K562 (cell line): ENCODE measurements around the gene ZSWIM4. TPM values are rescaled to one million over a fixed set of nuclear protein-coding genes. Genes with fewer than 3 reads are reported as not detected.

Experiments
- ARNT ChIP-seq, 2 experiments: fragments of 450-650 bp; IDR thresholded peaks; 2 replicates each; pipeline ENCODE4 v1.6.1; 2016; ENCODE audit warnings: mild to moderate bottlenecking in 1 of 2
- CBX1 ChIP-seq: sonication (generic); IDR thresholded peaks from 2 replicates; pipeline ENCODE4 v1.6.1; 2016; ENCODE audit warnings: antibody characterized with exemption, low read depth, mild to moderate bottlenecking
- DMBX1 ChIP-seq: fragments of 250-450 bp; sonication (Bioruptor Pico); IDR thresholded peaks from 2 replicates; pipeline ENCODE4 v1.8.0; 2022; ENCODE audit warnings: inconsistent platforms, mild to moderate bottlenecking, moderate library complexity, borderline replicate concordance
- ILF3 ChIP-seq: fragments of 450-650 bp; IDR thresholded peaks from 2 replicates; pipeline ENCODE4 v1.6.1; 2018; ENCODE audit warnings: antibody characterized with exemption, mild to moderate bottlenecking, moderate library complexity, borderline replicate concordance
- NEUROD1 ChIP-seq: fragments of 150-350 bp; IDR thresholded peaks from 2 replicates; pipeline ENCODE4 v1.6.1; 2014; ENCODE audit warnings: borderline replicate concordance, low read length, low read depth; ENCODE audit not compliant: partially characterized antibody
- NR2C1 ChIP-seq, 2 experiments: fragments of 450-650 bp; IDR thresholded peaks; 2 replicates each; pipeline ENCODE4 v1.6.1; 2017; ENCODE audit warnings: mild to moderate bottlenecking in 2 of 2, antibody characterized with exemption in 1 of 2, inconsistent platforms in 1 of 2, missing compliant biosample characterization in 1 of 2, missing genetic modification characterization in 1 of 2
- SIN3A ChIP-seq, 2 experiments: fragments of 150-350 bp in 1 of 2; IDR thresholded peaks; 2 replicates each; pipeline ENCODE4 v1.6.1; 2011 to 2016; ENCODE audit warnings: borderline replicate concordance in 2 of 2, low read depth in 2 of 2, low read length in 2 of 2, mild to moderate bottlenecking in 2 of 2, moderate library complexity in 2 of 2; ENCODE audit not compliant: control insufficient read depth in 1 of 2
- SREBF1 ChIP-seq: fragments of 150-350 bp; IDR thresholded peaks from 2 replicates; pipeline ENCODE4 v1.6.1; 2014; ENCODE audit warnings: antibody characterized with exemption, low read depth, low read length, borderline replicate concordance
- TOE1 ChIP-seq, 2 experiments: fragments of 450-650 bp in 1 of 2; sonication (generic) in 1 of 2; formaldehyde crosslinking in 1 of 2; IDR thresholded peaks; 2 replicates each; pipeline versions ENCODE4 v1.7.1 to v1.8.0; 2016 to 2022; ENCODE audit warnings: borderline replicate concordance in 2 of 2, mild to moderate bottlenecking in 2 of 2, antibody characterized with exemption in 1 of 2, inconsistent platforms in 1 of 2, low read depth in 1 of 2, missing genetic modification reagents in 1 of 2, moderate library complexity in 1 of 2
- U2AF1 ChIP-seq: fragments of 200-400 bp; formaldehyde crosslinking; optimal IDR thresholded peaks from 2 replicates; pipeline ENCODE3; 2017; ENCODE audit warnings: mild to moderate bottlenecking, low read depth, low read length, moderate library complexity
- polyA plus RNA-seq, 8 experiments: library from polyadenylated mRNA; depleted of rRNA in 4 of 8; stranded (reverse) in 5 of 8; unstranded in 3 of 8; fragments of >200 nt; fragmentation: Nextera tagmentation in 2 of 8; fragmentation: Illumina TruSeq in 1 of 8; extraction: Ambion mirVana in 2 of 8; extraction: Trizol in 1 of 8; gene quantifications; 2 replicates each; pipeline versions ENCODE4 v1.2.1 to v1.2.3, GENCODE V29; 2011 to 2014; ENCODE audit warnings: inconsistent platforms in 1 of 8, missing spikeins in 1 of 8
- total RNA-seq, 7 experiments: library from RNA; depleted of rRNA in 6 of 7; stranded (reverse); fragments of >200 nt in 6 of 7; fragmentation: Illumina TruSeq in 2 of 7; extraction: Trizol in 2 of 7; gene quantifications; 2 replicates each; pipeline versions ENCODE4 v1.2.1 to v1.2.3, GENCODE V29; 2011 to 2021; ENCODE audit warnings: low replicate concordance in 1 of 7
- TF ChIP-seq, protein P1 (sequence below), 2 experiments: fragments of 450-650 bp in 1 of 2; sonication (generic) in 1 of 2; formaldehyde crosslinking in 1 of 2; IDR thresholded peaks; 2 replicates each; pipeline versions ENCODE4 v1.7.1 to v1.9.0; 2016 to 2022; ENCODE audit warnings: inconsistent platforms in 1 of 2, mild to moderate bottlenecking in 1 of 2, missing genetic modification reagents in 1 of 2
- TF ChIP-seq, protein P2 (sequence below), 2 experiments: fragments of 450-650 bp in 1 of 2; IDR thresholded peaks; 2 replicates each; pipeline ENCODE4 v1.6.1; 2011 to 2017; ENCODE audit warnings: low read depth in 2 of 2, antibody characterized with exemption in 1 of 2, borderline replicate concordance in 1 of 2, low read length in 1 of 2, mild to moderate bottlenecking in 1 of 2, mixed read lengths in 1 of 2; ENCODE audit not compliant: control insufficient read depth in 1 of 2

The ZSWIM4 gene
- total and polyA plus RNA-seq, 9 of the 15 experiments (the other 6 are each of a cell fraction or from before 2014, with no cell fraction given): 0.25 to 3.7 (median 0.79) TPM; not detected in 2

DNA sequence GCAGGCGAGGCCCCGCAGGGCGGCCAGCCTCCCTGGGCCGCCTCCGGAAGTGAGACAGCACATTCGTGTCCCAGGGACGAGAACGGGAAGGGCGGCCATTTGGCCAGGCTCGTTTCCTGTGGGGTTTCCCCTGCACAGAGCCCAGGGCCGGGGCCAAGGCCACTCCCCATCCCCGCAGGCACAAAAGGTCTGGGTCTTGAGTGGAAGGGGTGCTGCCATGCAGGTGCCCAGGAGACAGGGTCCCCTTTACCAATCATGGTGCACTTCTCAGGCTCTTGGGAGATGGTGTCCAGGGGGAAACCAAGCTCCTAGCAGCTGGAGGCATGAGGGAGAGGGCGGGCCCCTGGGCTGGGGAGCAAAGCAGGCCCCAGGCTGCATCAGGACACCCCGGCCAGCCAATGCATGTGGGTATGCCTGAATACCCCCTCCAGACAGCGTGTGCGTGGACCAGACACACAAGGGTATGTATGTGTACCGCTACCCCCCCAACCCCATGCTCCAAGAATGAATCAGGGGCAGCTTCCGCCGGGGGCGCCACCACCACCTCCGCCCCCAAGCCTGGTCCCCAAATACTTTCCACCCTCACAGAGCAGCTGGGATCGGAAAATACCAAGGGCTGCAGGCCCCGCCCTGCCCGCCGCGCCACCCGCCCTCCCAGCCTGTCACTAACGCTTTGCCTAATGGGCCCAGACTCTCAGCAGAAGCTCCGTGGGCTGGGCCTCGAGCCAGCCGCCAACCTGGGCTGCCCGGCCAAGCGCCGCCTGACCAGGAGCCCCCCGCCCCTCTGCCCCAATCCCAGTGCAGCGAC lies 44.1 kb downstream of the ZSWIM4 start (continued):
- TF ChIP-seq, protein P1, sequence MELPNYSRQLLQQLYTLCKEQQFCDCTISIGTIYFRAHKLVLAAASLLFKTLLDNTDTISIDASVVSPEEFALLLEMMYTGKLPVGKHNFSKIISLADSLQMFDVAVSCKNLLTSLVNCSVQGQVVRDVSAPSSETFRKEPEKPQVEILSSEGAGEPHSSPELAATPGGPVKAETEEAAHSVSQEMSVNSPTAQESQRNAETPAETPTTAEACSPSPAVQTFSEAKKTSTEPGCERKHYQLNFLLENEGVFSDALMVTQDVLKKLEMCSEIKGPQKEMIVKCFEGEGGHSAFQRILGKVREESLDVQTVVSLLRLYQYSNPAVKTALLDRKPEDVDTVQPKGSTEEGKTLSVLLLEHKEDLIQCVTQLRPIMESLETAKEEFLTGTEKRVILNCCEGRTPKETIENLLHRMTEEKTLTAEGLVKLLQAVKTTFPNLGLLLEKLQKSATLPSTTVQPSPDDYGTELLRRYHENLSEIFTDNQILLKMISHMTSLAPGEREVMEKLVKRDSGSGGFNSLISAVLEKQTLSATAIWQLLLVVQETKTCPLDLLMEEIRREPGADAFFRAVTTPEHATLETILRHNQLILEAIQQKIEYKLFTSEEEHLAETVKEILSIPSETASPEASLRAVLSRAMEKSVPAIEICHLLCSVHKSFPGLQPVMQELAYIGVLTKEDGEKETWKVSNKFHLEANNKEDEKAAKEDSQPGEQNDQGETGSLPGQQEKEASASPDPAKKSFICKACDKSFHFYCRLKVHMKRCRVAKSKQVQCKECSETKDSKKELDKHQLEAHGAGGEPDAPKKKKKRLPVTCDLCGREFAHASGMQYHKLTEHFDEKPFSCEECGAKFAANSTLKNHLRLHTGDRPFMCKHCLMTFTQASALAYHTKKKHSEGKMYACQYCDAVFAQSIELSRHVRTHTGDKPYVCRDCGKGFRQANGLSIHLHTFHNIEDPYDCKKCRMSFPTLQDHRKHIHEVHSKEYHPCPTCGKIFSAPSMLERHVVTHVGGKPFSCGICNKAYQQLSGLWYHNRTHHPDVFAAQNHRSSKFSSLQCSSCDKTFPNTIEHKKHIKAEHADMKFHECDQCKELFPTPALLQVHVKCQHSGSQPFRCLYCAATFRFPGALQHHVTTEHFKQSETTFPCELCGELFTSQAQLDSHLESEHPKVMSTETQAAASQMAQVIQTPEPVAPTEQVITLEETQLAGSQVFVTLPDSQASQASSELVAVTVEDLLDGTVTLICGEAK (IDR thresholded peaks at IDR 0.05): peak; percentile 82
- TF ChIP-seq, protein P1 (CRISPR knock-in tag; IDR thresholded peaks at IDR 0.05): no peak
- TF ChIP-seq NR2C1 (IDR thresholded peaks at IDR 0.05) (no peak), NR2C1 (tag; IDR thresholded peaks at IDR 0.05) (no peak), U2AF1 (no peak), SREBF1 (no peak), ARNT (IDR thresholded peaks at IDR 0.05) (no peak), TOE1 (IDR thresholded peaks at IDR 0.05; ENCODE audit: borderline replicate concordance) (no peak), TOE1 (CRISPR knock-in tag; IDR thresholded peaks at IDR 0.05; ENCODE audit: borderline replicate concordance, low read depth) (no peak), CBX1 (peak; percentile 35; the same call in 1 of the 2 replicates), ILF3 (no peak), SIN3A (IDR thresholded peaks at IDR 0.05; ENCODE audit: borderline replicate concordance in 2 of 2, control insufficient read depth in 1 of 2, low read depth in 2 of 2, low read length in 2 of 2) (peak; percentile 28 to 53; a peak in 1 of 4 replicates), NEUROD1 (no peak), DMBX1 (no peak)
- TF ChIP-seq, protein P2, sequence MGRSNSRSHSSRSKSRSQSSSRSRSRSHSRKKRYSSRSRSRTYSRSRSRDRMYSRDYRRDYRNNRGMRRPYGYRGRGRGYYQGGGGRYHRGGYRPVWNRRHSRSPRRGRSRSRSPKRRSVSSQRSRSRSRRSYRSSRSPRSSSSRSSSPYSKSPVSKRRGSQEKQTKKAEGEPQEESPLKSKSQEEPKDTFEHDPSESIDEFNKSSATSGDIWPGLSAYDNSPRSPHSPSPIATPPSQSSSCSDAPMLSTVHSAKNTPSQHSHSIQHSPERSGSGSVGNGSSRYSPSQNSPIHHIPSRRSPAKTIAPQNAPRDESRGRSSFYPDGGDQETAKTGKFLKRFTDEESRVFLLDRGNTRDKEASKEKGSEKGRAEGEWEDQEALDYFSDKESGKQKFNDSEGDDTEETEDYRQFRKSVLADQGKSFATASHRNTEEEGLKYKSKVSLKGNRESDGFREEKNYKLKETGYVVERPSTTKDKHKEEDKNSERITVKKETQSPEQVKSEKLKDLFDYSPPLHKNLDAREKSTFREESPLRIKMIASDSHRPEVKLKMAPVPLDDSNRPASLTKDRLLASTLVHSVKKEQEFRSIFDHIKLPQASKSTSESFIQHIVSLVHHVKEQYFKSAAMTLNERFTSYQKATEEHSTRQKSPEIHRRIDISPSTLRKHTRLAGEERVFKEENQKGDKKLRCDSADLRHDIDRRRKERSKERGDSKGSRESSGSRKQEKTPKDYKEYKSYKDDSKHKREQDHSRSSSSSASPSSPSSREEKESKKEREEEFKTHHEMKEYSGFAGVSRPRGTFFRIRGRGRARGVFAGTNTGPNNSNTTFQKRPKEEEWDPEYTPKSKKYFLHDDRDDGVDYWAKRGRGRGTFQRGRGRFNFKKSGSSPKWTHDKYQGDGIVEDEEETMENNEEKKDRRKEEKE (IDR thresholded peaks at IDR 0.05; ENCODE audit: borderline replicate concordance in 1 of 2, control insufficient read depth in 1 of 2, low read depth in 2 of 2, low read length in 1 of 2): no peak
